ENCODE measurements around the gene TRAM1L1. TPM values are rescaled to one million over a fixed set of nuclear protein-coding genes. Genes with fewer than 3 reads are reported as not detected.
A peak's percentile ranks its signal among the peaks of the same experiment; 100 is the strongest.

The TRAM1L1 gene
- not detected for total RNA-seq
- total RNA-seq: 0 to 0.12 reads per million in 2 donors

DNA sequence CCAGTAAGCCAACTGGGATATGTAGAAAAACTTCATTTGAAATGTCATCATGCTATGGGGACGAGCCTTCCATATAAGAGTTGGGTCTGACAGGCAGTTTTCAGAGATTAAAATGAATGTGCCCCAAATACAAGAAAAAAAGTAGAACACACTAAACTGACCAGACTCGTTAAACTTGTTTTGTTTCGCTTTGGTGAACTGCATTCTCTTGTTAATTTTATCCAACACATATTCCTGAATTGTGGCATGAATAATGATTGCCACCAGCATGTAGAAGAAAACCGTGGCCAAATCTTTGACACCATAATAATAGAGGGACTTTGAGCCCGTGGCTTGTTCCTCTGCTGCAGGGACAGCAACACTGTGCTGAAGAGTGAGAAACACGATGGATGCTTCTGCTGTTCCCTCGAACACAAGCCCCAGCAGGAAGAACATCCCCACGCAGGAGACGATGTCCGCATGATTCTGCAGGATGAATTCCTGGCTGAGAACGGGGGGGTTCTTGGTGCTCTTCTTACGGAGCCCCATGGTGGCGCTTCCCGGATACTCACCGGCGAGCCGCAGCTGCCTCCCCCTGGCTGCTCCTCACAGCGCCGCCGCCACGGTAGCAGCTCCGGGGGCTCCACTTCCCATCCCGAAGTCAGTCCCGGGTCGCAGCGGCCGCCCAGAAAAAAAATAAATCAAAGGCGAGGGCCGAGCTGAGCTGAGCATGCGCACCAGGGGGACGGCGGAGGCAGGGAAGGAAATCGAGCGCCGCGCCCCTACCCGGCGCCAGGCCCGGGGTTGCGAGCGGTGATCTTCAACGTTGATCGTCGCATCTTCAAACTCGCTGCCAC, at the start of gene TRAM1L1:
TRAM1L1 (minus strand) TSS at position 711 of the 836 bp plus-strand sequence; CDS start at position 528, 183 bp downstream.
- ATAC-seq (no peak), DNase-seq (no peak)
- H3K27ac Mint-ChIP-seq: no peak within 1 kb of the TSS
- peaks cover 15% of the 10 kb centered on the region for H3K27me3 Mint-ChIP-seq
- no peaks in the 10 kb centered on the region for H3K9me3 ChIP-seq (ENCODE audit: control insufficient read depth, low read length, poor library complexity, severe bottlenecking)
- H3K4me3 Mint-ChIP-seq: peak within 1 kb of the TSS; percentile 22
- no peaks in the 10 kb centered on the region for H3K4me1 Mint-ChIP-seq
- no peaks in the 10 kb centered on the region for H3K36me3 Mint-ChIP-seq (ENCODE audit: low read depth)

DNA sequence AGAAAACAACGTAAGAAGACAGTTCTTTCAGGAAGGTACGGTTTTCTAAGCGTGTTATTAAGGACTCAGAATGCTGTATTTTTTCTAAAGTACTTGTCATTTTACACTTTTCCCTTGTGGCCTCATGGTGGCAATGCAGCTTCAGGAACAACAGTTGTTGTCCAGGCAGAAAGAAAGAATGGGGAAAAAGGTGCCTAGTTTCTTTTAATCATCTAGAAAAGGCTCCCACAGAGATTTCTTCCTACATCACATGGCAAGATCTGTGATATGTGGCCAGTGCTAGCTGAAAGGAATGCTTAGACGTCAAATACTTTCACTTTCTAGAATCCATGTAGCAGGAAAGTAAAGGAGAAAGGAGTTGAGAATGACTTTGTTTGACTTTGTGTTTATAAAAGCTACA, 49.0 kb upstream of the TRAM1L1 start:
- Mint-ChIP-seq H3K27me3 (no peaks in the 10 kb centered on the region), H3K27ac (no peak overlapping the region), H3K36me3 (ENCODE audit: low read depth) (no peaks in the 10 kb centered on the region), H3K4me3 (no peak overlapping the region), H3K4me1 (no peaks in the 10 kb centered on the region)
- ATAC-seq (no peak), DNase-seq (no peak)
- H3K9me3 ChIP-seq (ENCODE audit: control insufficient read depth, low read length, poor library complexity, severe bottlenecking): no peaks in the 10 kb centered on the region

DNA sequence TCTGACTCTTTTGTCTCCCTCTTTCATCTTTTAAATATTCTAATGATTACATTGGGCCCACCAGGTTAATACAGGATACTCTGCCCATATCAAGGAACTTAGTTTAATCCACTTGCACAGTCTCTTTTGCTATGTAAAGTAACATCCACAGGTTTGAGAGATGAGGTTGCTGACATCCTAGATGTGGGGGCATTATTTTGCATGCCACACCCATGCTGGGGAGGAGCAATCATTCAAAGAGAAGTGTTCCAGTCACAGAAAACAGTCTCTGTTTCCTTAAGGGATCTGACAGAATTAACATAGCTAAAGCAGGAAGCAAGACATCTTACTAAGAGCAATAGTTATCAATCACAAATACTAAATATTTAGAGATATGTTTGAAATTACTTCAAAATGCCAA, 11.5 kb upstream of the TRAM1L1 start:
- Mint-ChIP-seq H3K36me3 (ENCODE audit: low read depth) (no peaks in the 10 kb centered on the region), H3K27me3 (no peaks in the 10 kb centered on the region), H3K27ac (no peak overlapping the region), H3K4me1 (no peaks in the 10 kb centered on the region), H3K4me3 (no peak overlapping the region)
- no peaks in the 10 kb centered on the region for H3K9me3 ChIP-seq (ENCODE audit: control insufficient read depth, low read length, poor library complexity, severe bottlenecking)
- no peak for ATAC-seq
- no peak for DNase-seq

DNA sequence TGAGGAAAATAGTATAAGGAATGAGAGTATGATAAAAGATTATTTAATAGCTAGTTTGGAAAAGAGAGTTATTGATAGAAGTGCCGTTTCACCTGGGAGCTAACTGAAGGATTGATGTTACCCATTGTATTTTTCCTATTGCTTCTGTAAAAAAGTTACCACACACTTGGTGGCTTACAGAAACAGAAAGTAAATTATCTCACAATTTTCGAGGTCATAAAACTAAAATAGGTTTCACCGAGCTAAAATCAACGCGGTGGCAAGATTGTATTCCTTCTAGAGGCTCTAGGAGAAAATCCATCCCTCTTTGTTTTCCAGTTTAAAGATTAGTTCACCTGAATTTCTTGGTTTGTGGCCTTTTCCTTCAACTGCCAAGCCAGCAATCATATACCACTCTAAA, 11.1 kb upstream of the TRAM1L1 start:
- H3K27ac Mint-ChIP-seq: no peak overlapping the region
- DNase-seq: no peak
- no peak for ATAC-seq
- H3K36me3 Mint-ChIP-seq (ENCODE audit: low read depth): no peaks in the 10 kb centered on the region
- no peaks in the 10 kb centered on the region for H3K9me3 ChIP-seq (ENCODE audit: control insufficient read depth, low read length, poor library complexity, severe bottlenecking)
- no peaks in the 10 kb centered on the region for H3K4me1 Mint-ChIP-seq
- H3K4me3 Mint-ChIP-seq: no peak overlapping the region
- H3K27me3 Mint-ChIP-seq: no peaks in the 10 kb centered on the region

GRCh38 chr4:117093571-117093970, 8.2 kb upstream of the TRAM1L1 start:
- no peak for ATAC-seq
- no peaks in the 10 kb centered on the region for H3K9me3 ChIP-seq (ENCODE audit: control insufficient read depth, low read length, poor library complexity, severe bottlenecking)
- H3K27me3 Mint-ChIP-seq: no peaks in the 10 kb centered on the region
- no peak for DNase-seq
- no peaks in the 10 kb centered on the region for H3K36me3 Mint-ChIP-seq (ENCODE audit: low read depth)
- no peak overlapping the region for H3K4me3 Mint-ChIP-seq
- H3K4me1 Mint-ChIP-seq: no peaks in the 10 kb centered on the region
- no peak overlapping the region for H3K27ac Mint-ChIP-seq

- no peak for ATAC-seq
Observed at GRCh38 chr4:117077760-117078159, 7.6 kb downstream of the TRAM1L1 start.

GRCh38 chr4:117068120-117068519, 17.3 kb downstream of the TRAM1L1 start:
- H3K4me1 Mint-ChIP-seq: no peaks in the 10 kb centered on the region
- H3K27ac Mint-ChIP-seq: no peak overlapping the region
- H3K27me3 Mint-ChIP-seq: no peaks in the 10 kb centered on the region
- DNase-seq (no peak), ATAC-seq (no peak)
- no peaks in the 10 kb centered on the region for H3K36me3 Mint-ChIP-seq (ENCODE audit: low read depth)
- H3K4me3 Mint-ChIP-seq: no peak overlapping the region
- peaks cover 3% of the 10 kb centered on the region for H3K9me3 ChIP-seq (ENCODE audit: control insufficient read depth, low read length, poor library complexity, severe bottlenecking)

More at GRCh38 chr4:117077760-117078159, 7.6 kb downstream of the TRAM1L1 start:
- peaks cover under 1% of the 10 kb centered on the region for H3K9me3 ChIP-seq (ENCODE audit: control insufficient read depth, low read length, poor library complexity, severe bottlenecking)
- no peak for DNase-seq
- Mint-ChIP-seq H3K4me1 (no peaks in the 10 kb centered on the region), H3K27me3 (no peaks in the 10 kb centered on the region), H3K36me3 (ENCODE audit: low read depth) (no peaks in the 10 kb centered on the region), H3K4me3 (no peak overlapping the region), H3K27ac (no peak overlapping the region)

- H3K36me3 Mint-ChIP-seq (ENCODE audit: low read depth): no peaks in the 10 kb centered on the region
- H3K9me3 ChIP-seq (ENCODE audit: control insufficient read depth, low read length, poor library complexity, severe bottlenecking): no peaks in the 10 kb centered on the region
- DNase-seq (no peak), ATAC-seq (no peak)
- no peaks in the 10 kb centered on the region for H3K4me1 Mint-ChIP-seq
- no peak overlapping the region for H3K27ac Mint-ChIP-seq
- H3K4me3 Mint-ChIP-seq: no peak overlapping the region
- H3K27me3 Mint-ChIP-seq: no peaks in the 10 kb centered on the region
Observed at GRCh38 chr4:117063961-117064696, 21.2 kb downstream of the TRAM1L1 start.

- Mint-ChIP-seq H3K4me1 (no peaks in the 10 kb centered on the region), H3K36me3 (ENCODE audit: low read depth) (no peaks in the 10 kb centered on the region), H3K27ac (no peak overlapping the region), H3K4me3 (no peak overlapping the region), H3K27me3 (no peaks in the 10 kb centered on the region)
- DNase-seq: no peak
- no peak for ATAC-seq
- H3K9me3 ChIP-seq (ENCODE audit: control insufficient read depth, low read length, poor library complexity, severe bottlenecking): no peaks in the 10 kb centered on the region
Observed at GRCh38 chr4:117042962-117043361, 42.4 kb downstream of the TRAM1L1 start.
